Lower leg skin (tissue), 4 donors: ENCODE results near the gene SCEL. TPM values are rescaled to one million over a fixed set of nuclear protein-coding genes. Genes with fewer than 3 reads are reported as not detected.

Experiments
- DNase-seq, 2 donors: peaks; one replicate each; pipeline ENCODE4 v3.0.0-alpha.2; 2019; ENCODE audit warnings: low spot score in 2 of 2
- H3K4me3 ChIP-seq: fragments of 200-600 bp; sonication (generic); 2 replicates; pipeline ENCODE4 v1.5.1; 2017; ENCODE audit warnings: mild to moderate bottlenecking, low read depth; ENCODE audit not compliant: poor library complexity, severe bottlenecking
- CTCF ChIP-seq, 3 donors: fragments of 450-650 bp; IDR thresholded peaks; one replicate each; pipeline ENCODE4 v1.5.1; 2016; ENCODE audit warnings: antibody characterized with exemption in 3 of 3, mild to moderate bottlenecking in 3 of 3, moderate library complexity in 2 of 3
- POLR2A ChIP-seq, 2 donors: fragments of 450-650 bp; IDR thresholded peaks; one replicate each; pipeline ENCODE4 v1.6.1; 2016 to 2017; ENCODE audit warnings: antibody characterized with exemption in 2 of 2, mild to moderate bottlenecking in 1 of 2, moderate library complexity in 1 of 2
- WGBS, 2 donors: methylation state at CpG; one replicate each; pipeline ENCODE4 v1.1.5; 2018; 5-methylcytosine and 5-hydroxymethylcytosine counted together
- intact Hi-C: fragments of 100-400 bp; cut with DNase I; formaldehyde crosslinking; loops from one replicate; pipeline ENCODE4 v1.15.0; 2023; ENCODE audit warnings: low total_unique reads
- total RNA-seq, 4 donors: library from RNA; depleted of rRNA; stranded (reverse); fragments of >200 nt; gene quantifications; one replicate each; pipeline ENCODE4 v1.1.0, GENCODE V29; 2016

The SCEL gene
- total RNA-seq, 4 donors from 2014 or later: 298 to 628 (median 352) TPM

DNA sequence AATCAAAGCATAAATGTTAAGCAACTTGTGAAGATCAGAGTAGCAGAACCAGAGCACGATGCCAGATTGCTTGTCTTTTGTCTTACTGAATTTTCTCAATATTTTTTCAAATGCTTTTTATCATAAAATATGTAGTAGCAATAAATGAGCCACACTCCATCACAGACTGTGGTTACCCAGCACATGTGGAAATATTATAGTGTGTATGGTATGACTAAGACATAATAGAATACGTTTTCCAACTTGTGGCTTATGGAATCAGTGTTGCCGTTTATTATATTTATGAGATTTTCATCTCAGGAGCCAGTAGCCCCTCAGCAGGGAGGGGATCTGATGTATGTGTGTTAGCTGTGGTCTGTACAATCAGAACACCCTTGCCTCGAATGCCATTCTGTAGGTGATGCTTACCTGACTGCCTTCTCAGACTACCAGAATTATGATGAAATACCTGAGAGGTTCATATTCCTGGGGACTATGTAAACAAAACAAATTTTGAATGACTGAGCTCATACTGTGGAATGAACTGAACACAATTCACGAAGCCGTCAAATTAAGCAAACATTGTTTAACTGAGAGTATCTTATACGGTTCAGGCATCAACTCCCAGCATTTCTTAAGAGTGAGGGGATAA, 1.9 kb downstream of the SCEL start:
- WGBS, 2 donors: 74 to 81% methylated on average over 7 of the region's 7 CpGs
- TF ChIP-seq POLR2A (IDR thresholded peaks at IDR 0.05) (no peak), CTCF (IDR thresholded peaks at IDR 0.05) (no peak)
- intact Hi-C loops: no loop called here
- DNase-seq: no peak
- H3K4me3 ChIP-seq: no peak overlapping the region

DNA sequence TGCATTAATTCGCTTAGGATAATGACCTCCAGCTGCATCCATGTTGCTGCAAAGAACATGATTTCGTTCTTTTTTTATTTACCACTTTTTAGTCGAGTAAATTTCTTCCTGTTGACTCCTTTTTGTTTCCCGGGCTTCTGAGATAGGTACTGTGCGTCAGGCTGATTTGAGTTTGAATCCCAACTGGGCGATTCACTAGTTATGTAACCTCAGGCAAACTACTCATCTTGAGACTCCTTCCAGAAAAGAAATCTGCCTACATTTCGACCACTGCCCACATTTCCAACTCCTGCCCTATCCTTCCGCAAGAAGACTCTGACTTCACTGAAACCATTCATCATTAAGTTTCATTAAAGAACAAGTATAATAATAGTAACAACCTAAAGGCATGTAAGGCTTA, 8.2 kb downstream of the SCEL start:
- intact Hi-C loops: no loop called here
- 72 to 75% methylated on average over 8 of the region's 8 CpGs for WGBS, 2 donors
- TF ChIP-seq POLR2A (IDR thresholded peaks at IDR 0.05) (no peak), CTCF (IDR thresholded peaks at IDR 0.05) (no peak)
- DNase-seq: no peak
- H3K4me3 ChIP-seq: no peak overlapping the region

- H3K4me3 ChIP-seq: no peak overlapping the region
- intact Hi-C loops: no loop called here
- DNase-seq: peak in 1 of 2 donors; percentile 27
- TF ChIP-seq POLR2A (IDR thresholded peaks at IDR 0.05) (no peak), CTCF (IDR thresholded peaks at IDR 0.05) (no peak)
- WGBS, 2 donors: 18 to 24% methylated on average over 1 of the region's 1 CpG
Observed at GRCh38 chr13:77544355-77544754, 8.8 kb downstream of the SCEL start.

GRCh38 chr13:77544758-77545338, 9.3 kb downstream of the SCEL start:
- 37% methylated on average over 4 of the region's 4 CpGs for WGBS, 2 donors
- DNase-seq: no peak
- TF ChIP-seq POLR2A (IDR thresholded peaks at IDR 0.05) (no peak), CTCF (IDR thresholded peaks at IDR 0.05) (no peak)

DNA sequence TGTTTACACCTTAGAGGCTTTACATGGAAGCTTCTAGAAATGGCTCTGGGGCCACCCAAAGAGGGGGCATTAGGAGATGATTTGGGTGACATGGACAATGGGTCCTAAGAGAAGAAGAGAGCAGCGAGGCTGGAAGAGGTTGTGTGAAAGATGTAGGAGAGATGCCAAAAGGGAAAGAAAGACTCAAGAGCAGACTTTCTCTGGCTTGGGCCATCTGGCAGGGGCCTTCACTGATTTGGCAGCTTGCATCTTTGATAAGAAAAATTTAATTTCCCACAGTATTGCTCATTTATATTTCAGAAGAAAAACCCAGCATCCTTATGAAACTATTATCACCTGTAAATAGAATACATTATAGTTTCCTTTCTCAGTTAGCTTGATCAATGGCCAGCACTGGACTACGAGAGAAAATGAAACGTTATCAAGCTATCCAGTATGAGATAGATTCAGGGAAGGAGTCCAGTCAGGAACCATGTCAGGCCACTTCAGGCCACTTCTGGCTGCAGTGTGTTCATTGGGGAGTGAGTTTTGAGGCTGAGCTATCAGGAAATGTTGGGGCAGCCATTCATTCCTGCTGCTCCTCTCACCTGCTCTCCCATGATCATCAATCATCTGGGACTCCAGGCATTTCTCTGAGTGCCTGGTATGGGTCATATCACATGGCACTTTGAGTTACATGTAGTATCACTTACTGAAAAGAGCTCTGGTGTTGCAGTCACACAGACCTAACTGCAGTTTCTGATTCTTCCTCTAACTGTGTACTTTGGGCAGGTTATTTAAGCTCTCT, 10.3 kb downstream of the SCEL start:
- intact Hi-C loops: no loop called here

More at GRCh38 chr13:77544758-77545338, 9.3 kb downstream of the SCEL start:
- H3K4me3 ChIP-seq: no peak overlapping the region
- intact Hi-C loops: no loop called here

More for the DNA sequence above, 10.3 kb downstream of the SCEL start:
- H3K4me3 ChIP-seq: no peak overlapping the region
- DNase-seq: no peak
- TF ChIP-seq POLR2A (IDR thresholded peaks at IDR 0.05): no peak
- no peak for TF ChIP-seq CTCF (IDR thresholded peaks at IDR 0.05)
- 71 to 73% methylated on average over 3 of the region's 3 CpGs for WGBS, 2 donors
